Mammary epithelial cell (primary cell): ENCODE measurements around the gene TBC1D2.

Experiments
- CTCF ChIP-seq, 2 donors: IDR thresholded peaks in 1 of 2; conservative IDR thresholded peaks in 1 of 2; 2 replicates each; pipeline ENCODE4 v1.5.1; 2011 to 2012; ENCODE audit warnings: inconsistent platforms in 2 of 2, low read length in 2 of 2, mild to moderate bottlenecking in 2 of 2, control low read depth in 1 of 2, low read depth in 1 of 2; ENCODE audit not compliant: insufficient read depth in 1 of 2; ENCODE audit errors: extremely low read depth in 1 of 2
- EZH2 ChIP-seq: IDR thresholded peaks from 2 replicates; pipeline ENCODE4 v1.6.1; 2012; ENCODE audit warnings: low read length, inconsistent platforms, borderline replicate concordance

GRCh38 chr9:98176391-98177259 is 78.8 kb downstream of the TBC1D2 start:
- TF ChIP-seq CTCF (conservative IDR thresholded peaks at IDR 0.05 in 1 of 2, IDR thresholded peaks at IDR 0.05 in 1 of 2; ENCODE audit: extremely low read depth in 1 of 2, insufficient read depth in 1 of 2, low read depth in 1 of 2, low read length in 2 of 2), result no peak
- TF ChIP-seq EZH2, result no peak
